NCI-H2196 treated with DMSO at 0.1 percent for 48 hours (cell line): Measurements from ENCODE around the gene LPAR5.

Experiments
- DNase-seq: peaks from one replicate; lab custom pipeline; 2025; ENCODE audit not compliant: unreplicated experiment; lab: John Stamatoyannopoulos, UW

LPAR5 gene

DNA sequence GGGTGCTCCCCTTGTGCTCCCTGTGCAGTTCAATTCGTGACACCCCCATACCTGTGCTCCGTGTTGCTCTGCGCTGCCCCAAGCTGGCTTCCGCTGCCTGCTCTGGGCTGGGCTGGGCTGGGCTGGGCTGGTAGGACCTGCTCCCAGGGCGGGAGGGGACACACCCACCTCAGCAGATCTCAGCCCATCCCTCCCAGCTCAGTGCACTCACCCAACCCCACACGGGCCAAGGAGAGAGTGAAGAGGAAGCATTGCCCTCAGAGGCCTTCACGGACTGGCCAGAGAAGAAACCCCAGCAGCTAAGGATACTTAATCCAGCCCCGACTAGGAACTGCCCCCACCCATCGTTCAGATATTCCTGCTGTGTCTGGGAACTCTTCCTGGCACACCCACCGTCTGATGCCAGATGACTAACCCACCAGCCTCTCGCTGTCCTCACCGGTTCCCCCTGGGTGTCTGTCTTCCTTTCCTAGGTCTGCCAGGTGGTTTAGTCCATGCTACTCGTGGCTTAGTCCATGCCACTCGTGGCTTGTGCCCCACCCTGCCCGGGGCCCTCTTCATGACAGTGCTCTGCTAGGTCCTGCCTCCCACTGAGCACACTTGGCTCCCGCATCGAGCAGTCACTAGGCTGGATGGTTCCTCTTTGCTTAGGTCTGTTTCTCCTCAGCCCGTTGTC, at the start of gene LPAR5:
Gene LPAR5 (minus strand): TSS at position 104 of the 676 bp plus-strand sequence. CDS start 14,711 bp downstream, outside the sequence.
- DNase-seq = no peak

DNA sequence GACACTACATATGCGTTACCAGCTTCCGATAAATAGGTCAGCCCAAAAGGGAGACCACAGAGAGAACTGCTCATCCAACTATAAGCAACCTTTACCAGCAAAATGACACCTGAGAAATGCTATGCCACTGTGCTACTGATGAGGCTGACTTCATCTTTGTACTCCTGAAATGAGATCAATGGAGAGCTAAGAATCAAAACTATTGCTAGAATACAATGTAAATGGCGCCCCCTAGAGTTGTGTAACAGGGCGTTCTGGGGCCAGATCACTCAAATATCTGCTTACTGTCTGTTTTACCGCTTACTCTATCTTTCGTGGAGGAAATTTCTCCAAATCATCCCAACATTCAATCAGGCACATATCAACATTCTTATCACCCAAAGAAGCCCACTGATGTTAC, 48.9 kb upstream of the LPAR5 start:
- DNase-seq = no peak

DNA sequence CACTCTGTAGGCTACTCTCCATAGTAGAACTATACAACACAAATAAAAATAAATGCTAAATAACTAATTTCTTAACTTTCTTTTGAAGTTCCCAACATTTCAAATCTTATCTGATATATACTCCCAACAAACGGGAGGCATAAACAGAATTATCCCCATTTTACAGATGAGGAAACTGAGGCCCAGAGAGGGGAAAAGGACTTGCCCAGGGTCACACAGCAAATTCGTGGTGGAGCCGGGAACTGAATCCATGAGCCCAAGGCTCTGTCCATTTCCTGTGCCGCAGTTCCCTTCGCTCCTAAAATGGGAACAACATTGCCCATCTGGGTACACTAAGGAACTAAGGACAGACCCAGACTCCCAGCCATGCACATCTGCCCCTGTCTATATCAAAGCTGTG, 41.2 kb upstream of the LPAR5 start:
- DNase-seq = no peak

DNA sequence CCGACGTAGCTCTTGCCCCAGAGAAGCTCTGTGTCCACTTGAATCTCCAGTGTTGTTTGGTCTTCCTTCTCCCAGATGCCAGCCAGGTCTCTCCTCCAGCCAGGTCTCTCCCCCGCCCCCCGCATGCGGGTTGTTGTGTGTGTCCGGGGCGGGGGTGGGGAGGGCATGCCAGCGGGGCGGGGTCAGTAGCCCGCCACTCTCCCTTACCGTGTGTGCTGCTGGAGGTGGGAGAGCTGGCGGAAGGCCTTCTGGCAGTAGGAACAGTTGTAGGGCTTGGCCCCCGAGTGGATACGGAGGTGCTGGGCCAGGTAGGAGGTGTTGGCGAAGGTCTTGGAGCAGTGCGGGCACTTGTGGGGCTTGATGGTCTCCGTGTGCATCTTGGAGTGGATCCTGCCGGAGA, 36.4 kb upstream of the LPAR5 start:
- DNase-seq = no peak

DNA sequence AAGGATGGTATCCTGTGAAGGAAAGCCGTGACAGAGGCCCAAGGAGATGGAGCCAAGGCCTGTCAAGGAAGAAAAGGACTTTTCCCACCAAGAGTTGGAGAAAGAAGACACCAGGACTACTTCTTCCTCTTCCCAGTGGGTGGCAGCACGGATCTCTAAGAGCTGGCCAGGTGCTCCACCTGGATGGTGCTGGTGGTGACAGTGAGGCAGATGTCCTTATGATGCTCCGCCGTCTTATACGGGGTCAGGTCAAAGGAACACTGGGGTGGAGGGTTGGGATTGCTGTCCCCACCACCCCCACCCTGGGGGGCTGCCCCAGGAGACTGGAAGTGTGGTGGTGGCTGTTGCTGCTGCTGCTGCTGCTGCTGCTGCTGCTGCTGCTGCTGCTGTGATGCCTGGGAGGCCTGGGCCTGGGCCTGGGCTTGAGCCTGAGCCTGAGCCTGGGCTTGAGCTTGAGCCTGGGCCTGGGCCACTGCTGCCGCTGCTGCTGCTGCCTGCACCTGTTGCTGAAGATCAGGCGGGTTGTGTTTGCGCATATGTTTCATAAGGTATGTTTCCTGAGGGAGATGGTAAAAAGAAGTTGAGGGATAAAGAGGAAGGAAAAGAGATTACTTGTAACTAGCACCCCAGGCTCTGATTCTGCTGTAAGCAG, 31.9 kb upstream of the LPAR5 start:
- DNase-seq = no peak

DNA sequence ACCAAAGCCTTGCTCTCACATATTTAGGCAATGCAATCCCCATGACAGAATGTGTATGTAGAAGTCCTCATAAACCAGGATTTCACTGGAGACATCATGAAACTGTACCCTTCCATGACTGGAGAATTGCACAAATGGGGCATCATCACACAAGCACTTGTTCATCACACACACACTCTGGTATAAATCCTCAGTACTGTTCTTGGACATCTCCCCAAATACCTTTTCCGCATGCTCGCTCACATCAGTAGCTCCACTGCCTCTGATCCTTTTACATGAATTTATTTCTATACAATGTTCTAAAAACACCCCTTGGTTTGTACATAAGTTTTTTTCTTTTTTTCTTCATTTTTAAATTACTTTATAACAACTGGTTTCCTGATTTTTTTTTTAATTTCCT, 30.5 kb upstream of the LPAR5 start:
- DNase-seq = no peak

DNA sequence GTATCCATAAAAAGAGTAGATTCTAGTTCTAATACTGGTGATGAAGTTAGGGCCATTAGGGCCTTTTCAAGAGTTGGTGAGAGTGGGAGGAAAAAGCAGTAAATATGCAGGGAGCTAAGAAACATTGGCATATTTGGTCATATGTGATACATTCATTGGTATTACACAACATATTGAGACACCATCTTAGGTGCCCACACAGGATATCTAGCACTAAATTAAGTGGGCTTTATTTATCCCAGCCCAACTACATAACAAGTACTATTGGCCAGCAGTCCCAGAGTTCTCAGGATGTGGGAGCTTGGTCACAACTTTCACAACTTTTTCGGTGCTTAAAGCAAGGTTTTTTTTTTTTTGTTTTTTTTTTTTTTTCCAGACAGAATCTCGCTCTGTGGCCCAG, 29.1 kb upstream of the LPAR5 start:
- no peak for DNase-seq

DNA sequence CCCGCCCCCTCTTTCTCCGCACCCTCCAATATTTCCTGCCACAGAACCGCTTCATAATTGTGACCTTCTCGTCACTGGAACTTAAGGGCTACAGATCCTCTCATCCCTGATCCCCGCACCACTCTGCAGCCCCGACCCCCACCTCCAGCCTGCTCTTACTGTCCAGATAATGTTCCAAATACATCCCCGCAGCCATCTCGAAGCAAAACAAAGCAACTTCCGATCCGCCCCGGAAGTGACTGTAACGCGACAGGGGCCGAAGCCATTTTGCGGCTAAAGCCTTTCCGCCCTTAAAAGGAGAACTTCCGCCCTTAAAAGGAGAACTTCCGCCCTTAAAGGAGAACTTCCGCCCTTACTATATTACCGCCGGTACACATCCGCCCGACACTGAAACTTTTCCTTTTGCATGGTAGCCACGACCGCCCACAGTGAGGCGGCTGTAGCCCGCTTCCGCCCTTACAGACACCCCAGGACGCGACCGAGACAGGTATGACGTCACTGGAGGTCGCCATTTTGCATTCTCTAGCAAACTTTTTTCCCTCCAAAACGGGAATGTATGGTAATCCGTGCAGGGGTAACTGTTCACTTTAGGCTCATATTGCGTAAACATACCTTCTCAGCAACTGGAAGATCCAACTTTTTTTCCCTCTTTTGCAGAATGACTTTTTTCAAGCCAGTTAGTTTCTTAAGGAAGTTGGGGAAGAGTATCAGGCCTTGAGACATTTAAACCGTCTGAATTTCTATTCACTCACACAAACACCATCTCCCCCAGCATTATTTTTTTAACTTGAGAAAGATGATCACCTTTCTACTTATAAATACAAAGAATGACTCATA, 27.4 kb upstream of the LPAR5 start, which contains the start of gene ING4:
Gene ING4 (minus strand): TSS at position 214 of the 837 bp plus-strand sequence. CDS start 18 bp downstream, at position 196.
- DNase-seq = peak; percentile 81

DNA sequence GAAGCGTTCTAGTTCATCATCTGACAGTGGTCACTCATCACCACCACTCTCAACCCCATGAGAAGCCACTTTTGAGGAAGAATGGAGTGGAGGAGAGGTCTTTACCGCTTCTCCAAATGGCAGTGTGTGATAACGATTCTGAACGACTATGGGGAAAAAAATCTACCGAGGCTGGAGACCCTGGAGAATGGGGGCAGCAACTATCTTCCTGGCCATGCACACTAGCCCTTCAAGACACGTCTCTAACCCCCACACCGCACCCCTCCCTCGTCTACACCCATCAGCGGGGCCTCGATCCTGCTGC, 26.8 kb upstream of the LPAR5 start:
- no peak for DNase-seq

DNA sequence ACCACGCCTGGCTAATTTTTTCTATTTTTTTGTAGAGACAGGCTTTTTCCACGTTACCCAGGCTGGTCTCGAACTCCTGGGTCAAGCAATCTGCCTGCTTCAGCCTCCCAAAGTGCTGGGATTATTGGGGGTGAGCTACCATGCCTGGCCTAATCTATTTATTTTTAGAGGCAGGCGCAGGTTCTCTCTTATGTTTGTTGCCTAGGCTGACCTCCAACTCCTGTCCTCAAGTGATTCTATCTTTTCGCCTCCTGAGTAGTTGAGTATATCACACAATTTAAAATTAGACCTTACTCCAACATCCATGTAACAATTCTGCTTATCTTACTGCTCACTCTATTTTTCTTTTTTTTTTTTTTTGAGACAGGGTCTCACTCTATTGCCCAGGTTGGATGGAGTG, 18.2 kb upstream of the LPAR5 start:
- no peak for DNase-seq

DNA sequence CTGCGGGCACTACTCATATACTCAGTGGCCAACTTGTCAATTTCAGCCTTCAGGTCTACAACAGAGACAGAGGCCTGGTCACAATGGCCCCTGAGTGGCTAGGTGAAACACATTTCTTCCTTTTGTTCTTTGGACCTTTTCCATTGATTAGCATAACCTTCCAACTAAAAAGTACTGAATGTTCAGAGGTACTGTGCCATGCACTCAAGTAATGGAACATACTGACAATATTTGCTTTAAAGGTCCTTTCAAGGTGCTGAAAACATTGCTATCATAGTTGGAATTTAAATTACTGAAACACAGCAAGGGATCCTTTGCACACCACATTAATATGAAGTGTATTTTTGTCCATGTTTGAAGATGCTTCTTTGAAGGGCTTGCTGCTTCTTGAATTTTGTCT, 17.6 kb upstream of the LPAR5 start:
- DNase-seq = no peak

DNA sequence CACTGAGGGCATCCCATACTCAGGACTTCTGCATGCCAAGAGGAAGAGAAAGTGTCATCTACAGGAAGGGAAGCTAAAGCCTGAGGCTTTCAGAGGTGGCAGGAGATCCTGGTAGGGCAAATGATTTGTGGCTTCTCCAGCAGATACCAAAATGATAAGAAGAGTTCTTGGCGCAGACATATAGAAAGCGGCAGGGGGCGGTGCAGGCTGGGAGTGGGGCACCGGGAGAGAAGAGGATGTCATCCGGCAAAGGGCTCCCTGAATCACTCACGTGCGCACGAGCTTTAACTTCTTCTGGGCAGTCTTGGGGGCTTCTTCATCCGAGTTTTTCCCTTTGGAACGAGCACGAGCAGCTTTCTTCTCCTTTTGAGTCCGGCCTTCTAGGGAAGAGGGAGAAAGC, 16.6 kb upstream of the LPAR5 start:
- no peak for DNase-seq

DNA sequence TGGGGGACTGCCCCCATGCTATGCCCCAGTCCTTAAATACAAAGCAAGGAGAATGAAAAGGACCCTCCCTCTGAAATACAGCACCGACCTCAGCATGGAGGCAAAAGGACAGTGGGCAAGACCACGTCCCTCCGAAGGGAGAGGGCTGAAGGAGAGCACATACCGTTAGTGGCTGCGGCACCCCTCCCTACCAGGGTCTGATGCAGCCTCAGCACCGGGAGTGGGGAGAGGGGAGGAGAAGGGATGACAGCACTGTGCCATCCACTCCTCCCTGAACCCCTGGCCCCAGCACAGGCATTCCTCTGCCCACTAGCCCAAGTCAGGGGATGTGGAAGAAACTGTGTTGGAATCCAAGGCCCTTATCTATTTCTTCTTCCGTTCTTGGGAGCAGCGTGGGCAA, 15.1 kb upstream of the LPAR5 start:
- DNase-seq = no peak

DNA sequence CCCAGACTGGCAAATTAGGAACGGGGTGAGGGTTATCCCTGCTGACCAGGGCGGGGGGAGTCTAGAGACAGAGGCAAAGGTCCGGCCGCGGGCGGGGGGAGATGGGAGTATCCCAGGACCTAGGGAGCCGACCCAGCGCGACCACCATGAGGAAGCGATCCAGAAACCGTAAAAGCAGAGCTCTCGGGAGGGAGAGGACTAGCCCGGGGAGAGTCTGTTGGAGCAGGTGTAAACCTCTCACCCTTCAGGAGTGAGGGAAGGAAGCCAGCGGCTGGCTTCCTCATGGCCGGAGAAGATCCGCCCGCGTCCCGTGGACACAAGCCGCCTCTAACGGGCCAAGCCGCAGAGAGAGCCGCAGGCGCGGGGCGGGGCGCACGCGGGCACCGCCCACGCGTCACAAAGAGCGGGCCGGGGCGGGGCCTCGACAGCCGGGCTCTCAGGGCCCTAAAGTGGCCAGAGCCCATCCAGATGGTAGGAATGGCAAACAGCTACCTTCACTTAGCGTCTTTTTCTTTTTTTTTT, 11.4 kb upstream of the LPAR5 start, which contains the start of gene ACRBP:
Gene ACRBP (minus strand): TSS at position 350 of the 522 bp plus-strand sequence. CDS start 66 bp downstream, at position 284.
- DNase-seq = no peak

DNA sequence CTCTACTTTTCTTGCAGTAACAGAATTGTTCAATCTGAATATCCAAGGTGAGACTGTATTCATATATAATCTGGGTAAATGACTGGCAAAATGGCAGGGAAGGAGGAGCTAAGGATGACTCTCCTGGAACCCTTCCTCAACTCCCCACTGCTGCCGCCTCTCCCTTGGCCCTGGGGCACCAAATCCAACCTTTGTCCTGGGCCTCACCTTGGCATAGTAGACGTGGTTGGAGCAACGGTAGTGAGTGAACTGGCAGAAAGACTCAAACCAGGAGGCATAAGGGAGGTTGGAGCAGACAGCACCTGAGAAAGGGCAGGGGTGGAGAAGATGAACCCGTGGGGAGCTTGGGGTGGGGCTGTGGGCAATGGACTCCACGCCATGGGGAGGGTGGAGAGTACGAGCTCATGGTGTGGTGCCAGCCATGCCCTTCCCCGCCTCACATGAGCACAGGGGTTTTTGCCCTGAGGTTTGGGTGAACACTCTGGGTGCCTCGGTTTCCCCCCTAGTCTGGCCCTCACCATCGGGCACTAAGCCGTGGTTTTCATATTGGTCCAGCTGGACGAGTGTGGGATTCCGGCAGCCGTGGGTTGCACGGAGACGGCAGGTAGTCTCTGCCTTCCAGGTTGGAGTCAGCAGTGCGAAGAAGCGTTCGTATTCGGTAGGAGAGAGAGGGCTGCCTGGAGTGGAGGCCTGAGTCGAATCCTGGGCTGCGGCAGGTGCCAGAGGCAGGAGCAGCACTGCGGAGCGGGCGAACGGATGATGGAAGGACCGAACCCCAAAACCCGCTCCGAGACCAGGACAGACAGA, 10.7 kb upstream of the LPAR5 start:
- no peak for DNase-seq

DNA sequence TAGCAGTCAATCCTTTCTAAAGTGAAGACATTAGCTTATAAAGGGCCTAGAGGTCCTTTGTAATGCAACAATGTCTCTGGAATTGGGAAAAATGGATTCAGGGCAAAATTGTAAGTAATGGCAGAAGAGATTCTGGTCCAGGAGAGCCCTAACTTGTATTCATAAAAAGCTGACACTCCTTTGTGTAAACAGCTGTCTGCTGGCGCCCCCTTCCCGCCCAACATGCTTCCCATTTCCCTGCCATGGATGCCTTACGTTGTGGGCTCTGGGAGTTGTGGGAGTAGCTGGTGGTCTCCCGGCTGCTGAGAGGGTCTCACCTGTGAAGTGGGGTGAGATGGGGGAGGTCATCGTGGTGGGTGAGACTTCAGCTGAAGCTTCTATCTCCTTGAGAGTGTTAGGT, 9.1 kb upstream of the LPAR5 start:
- no peak for DNase-seq

DNA sequence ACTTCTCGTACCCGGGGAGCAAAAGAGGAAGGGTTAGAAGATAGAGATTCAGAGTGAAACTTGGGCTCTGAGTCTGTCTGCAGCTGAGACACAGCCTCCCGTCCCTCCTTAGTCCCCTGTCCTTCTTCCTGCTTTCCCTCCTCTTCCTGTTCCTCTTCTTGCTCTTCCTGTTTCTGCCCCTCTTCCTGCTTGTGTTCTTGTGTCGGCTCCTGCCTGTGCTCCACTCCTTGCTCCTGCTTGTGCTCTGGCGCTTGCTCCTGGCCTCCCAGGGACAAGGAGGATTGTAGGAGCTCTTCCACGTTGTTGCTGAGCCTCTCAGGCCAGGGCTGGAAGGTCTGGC, 8.5 kb upstream of the LPAR5 start:
- no peak for DNase-seq

DNA sequence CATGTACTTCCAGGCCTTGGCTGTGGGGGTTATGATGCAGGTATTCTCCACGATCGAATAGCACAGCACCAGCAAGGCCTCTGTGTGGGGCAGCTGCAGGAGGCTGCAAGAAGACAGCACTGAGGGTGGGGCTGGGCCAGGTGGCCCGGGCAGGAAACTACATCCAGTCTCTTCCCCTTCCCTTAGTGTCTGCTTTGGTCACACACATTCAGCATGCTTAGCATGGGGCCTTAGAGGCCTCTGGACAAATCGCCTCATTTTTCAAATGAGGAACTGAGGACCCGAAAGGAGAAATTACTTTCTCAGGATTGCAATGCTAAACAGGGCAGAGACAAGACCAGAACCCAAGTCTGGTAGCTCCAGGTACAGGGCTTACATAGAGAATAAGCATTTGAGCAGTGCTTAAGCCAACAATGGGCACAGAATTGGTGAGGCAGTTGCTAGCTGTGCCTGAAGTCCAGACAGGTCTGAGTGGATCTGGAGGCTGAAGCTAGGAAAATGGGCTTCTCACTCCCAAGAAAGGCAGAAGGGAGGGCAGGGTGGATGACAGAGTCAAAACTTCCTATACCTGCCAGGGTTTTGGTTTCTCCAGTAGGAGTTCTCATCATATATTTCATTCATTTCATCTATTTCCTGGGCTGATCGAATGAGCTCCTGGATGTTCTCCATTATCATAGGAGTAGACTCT, 8.0 kb upstream of the LPAR5 start:
- no peak for DNase-seq

DNA sequence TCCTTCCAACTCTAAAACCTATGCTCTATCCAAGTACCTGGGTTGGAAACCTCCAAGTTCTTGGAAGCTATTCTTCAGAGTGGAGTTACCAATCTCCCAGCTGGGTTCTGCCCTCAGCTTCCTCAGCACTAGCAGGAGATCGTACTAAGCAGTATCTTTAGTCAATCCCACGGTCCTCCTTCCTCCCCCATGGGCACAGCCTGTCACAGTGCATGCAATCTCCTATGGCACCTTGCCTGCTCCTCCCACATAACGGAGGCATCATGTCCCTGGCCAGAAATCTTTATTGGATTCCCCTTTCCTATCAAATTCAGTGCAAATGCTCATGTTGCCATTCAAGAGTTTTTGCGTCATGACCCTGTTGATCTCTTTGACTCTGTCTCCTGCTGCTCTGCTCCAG, 5.4 kb upstream of the LPAR5 start:
- DNase-seq = no peak

DNA sequence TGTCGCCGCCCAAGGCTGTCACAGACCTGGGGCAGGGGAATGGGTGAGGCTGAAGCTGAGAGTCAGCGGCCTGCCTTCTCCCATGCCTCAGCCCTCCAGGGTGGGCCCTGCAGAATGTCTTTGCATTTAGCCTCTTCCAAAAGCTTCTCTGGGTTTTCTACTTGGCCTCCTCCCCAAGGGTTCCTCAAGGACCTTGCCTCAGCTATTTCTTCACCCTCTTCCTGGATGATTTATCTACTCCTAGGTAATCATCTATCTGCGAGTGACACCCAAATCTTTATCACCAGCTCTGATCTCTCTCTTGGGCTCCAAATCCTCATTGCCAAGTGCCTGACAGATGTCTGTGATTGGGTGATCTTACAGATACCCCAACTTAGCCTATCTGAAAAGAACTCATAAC, 4.7 kb upstream of the LPAR5 start:
- no peak for DNase-seq
